ENCODE results near the gene PILRA.

The PILRA gene

DNA sequence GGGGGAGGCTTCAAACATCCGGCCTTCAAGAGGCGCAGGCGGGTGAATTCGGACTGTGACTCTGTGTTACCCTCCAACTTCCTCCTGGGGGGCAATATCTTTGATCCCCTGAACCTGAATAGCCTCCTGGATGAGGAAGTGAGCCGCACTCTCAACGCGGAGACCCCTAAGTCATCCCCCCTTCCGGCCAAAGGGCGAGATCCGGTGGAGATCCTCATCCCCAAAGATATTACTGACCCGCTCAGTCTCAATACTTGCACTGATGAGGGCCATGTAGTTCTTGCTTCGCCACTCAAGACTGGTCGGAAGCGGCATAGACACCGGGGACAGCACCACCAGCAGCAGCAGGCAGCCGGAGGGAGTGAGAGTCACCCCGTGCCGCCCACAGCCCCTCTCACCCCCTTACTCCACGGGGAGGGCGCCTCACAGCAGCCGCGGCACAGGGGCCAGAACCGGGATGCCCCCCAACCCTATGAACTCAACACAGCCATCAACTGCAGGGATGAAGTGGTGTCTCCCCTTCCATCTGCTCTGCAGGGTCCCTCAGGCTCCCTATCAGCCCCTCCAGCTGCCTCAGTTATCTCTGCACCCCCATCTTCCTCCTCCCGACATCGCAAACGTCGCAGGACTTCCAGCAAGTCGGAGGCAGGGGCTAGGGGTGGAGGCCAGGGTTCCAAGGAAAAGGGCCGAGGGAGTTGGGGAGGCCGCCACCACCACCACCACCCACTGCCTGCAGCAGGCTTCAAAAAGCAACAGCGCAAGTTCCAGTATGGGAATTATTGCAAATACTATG, 57.4 kb downstream of the PILRA start:
- no peaks in the 10 kb centered on the region for H3K27me3 ChIP-seq (ENCODE audit: insufficient read depth, poor library complexity, severe bottlenecking)
- H3K27ac ChIP-seq (replicated peaks), result peak overlapping the region; percentile 98
- DNase-seq (ENCODE audit: low read depth in 1 of 2, low spot score in 1 of 2), result peak in 1 of 2 experiments; percentile 49
- peak overlapping the region; percentile 69 for H3K4me3 ChIP-seq (replicated peaks; ENCODE audit: insufficient read depth, low read length)
- TF ChIP-seq SPI1 (IDR thresholded peaks at IDR 0.05; ENCODE audit: borderline replicate concordance, low read depth) (no peak), POLR2AphosphoS5 (IDR thresholded peaks at IDR 0.05; ENCODE audit: low read depth) (no peak), GABPA (IDR thresholded peaks at IDR 0.05; ENCODE audit: low read depth) (no peak)
- TF ChIP-seq, protein P1, sequence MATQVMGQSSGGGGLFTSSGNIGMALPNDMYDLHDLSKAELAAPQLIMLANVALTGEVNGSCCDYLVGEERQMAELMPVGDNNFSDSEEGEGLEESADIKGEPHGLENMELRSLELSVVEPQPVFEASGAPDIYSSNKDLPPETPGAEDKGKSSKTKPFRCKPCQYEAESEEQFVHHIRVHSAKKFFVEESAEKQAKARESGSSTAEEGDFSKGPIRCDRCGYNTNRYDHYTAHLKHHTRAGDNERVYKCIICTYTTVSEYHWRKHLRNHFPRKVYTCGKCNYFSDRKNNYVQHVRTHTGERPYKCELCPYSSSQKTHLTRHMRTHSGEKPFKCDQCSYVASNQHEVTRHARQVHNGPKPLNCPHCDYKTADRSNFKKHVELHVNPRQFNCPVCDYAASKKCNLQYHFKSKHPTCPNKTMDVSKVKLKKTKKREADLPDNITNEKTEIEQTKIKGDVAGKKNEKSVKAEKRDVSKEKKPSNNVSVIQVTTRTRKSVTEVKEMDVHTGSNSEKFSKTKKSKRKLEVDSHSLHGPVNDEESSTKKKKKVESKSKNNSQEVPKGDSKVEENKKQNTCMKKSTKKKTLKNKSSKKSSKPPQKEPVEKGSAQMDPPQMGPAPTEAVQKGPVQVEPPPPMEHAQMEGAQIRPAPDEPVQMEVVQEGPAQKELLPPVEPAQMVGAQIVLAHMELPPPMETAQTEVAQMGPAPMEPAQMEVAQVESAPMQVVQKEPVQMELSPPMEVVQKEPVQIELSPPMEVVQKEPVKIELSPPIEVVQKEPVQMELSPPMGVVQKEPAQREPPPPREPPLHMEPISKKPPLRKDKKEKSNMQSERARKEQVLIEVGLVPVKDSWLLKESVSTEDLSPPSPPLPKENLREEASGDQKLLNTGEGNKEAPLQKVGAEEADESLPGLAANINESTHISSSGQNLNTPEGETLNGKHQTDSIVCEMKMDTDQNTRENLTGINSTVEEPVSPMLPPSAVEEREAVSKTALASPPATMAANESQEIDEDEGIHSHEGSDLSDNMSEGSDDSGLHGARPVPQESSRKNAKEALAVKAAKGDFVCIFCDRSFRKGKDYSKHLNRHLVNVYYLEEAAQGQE (IDR thresholded peaks at IDR 0.05; ENCODE audit: insufficient replicate concordance, low read depth), result no peak
- TF ChIP-seq, protein P2, sequence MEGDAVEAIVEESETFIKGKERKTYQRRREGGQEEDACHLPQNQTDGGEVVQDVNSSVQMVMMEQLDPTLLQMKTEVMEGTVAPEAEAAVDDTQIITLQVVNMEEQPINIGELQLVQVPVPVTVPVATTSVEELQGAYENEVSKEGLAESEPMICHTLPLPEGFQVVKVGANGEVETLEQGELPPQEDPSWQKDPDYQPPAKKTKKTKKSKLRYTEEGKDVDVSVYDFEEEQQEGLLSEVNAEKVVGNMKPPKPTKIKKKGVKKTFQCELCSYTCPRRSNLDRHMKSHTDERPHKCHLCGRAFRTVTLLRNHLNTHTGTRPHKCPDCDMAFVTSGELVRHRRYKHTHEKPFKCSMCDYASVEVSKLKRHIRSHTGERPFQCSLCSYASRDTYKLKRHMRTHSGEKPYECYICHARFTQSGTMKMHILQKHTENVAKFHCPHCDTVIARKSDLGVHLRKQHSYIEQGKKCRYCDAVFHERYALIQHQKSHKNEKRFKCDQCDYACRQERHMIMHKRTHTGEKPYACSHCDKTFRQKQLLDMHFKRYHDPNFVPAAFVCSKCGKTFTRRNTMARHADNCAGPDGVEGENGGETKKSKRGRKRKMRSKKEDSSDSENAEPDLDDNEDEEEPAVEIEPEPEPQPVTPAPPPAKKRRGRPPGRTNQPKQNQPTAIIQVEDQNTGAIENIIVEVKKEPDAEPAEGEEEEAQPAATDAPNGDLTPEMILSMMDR (IDR thresholded peaks at IDR 0.05; ENCODE audit: insufficient read depth, low read length), result no peak

DNA sequence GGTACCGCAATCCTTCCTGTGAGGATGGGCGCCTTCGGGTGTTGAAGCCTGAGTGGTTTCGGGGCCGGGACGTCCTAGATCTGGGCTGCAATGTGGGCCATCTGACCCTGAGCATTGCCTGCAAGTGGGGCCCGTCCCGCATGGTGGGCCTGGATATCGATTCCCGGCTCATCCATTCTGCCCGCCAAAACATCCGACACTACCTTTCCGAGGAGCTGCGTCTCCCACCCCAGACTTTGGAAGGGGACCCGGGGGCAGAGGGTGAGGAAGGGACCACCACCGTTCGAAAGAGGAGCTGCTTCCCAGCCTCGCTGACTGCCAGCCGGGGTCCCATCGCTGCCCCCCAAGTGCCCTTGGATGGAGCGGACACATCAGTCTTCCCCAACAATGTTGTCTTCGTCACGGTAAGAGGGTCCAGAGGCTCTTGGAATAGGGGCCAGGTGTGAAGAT, 58.0 kb downstream of the PILRA start:
- H3K27ac ChIP-seq (replicated peaks), result no peak overlapping the region; the same call in 1 of the 2 replicates
- H3K27me3 ChIP-seq (ENCODE audit: insufficient read depth, poor library complexity, severe bottlenecking), result no peaks in the 10 kb centered on the region
- peak overlapping the region; percentile 69 for H3K4me3 ChIP-seq (replicated peaks; ENCODE audit: insufficient read depth, low read length)
- TF ChIP-seq GABPA (IDR thresholded peaks at IDR 0.05; ENCODE audit: low read depth) (no peak), SPI1 (IDR thresholded peaks at IDR 0.05; ENCODE audit: borderline replicate concordance, low read depth) (no peak), POLR2AphosphoS5 (IDR thresholded peaks at IDR 0.05; ENCODE audit: low read depth) (no peak; the same call in 1 of the 2 replicates)
- TF ChIP-seq, protein P1 (IDR thresholded peaks at IDR 0.05; ENCODE audit: insufficient replicate concordance, low read depth), result no peak
- no peak for DNase-seq (ENCODE audit: low read depth in 1 of 2, low spot score in 1 of 2)

DNA sequence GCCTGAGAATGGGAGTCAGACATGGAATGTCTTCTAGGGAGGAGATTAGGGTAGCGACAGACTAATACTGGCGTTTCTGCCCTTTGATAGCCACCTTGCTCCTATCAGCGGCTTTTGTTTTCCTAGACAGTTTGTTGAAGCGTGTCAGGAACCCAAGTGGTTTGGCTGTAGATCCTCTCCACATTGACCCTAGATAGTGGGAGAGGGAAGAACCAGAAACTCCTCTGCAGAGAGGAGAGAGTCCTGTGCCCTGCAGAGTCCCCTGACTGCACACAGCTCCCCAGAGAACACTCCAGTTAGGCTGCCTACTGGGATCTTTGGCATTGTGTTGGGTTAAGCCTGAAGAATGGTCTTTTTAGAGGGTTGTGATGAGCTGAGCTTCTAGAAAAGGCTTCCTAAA, 58.8 kb downstream of the PILRA start:
- H3K27ac ChIP-seq (replicated peaks), result peak overlapping the region; percentile 4; the same call in 1 of the 2 replicates
- no peaks in the 10 kb centered on the region for H3K27me3 ChIP-seq (ENCODE audit: insufficient read depth, poor library complexity, severe bottlenecking)
- no peak overlapping the region for H3K4me3 ChIP-seq (replicated peaks; ENCODE audit: insufficient read depth, low read length)
- no peak for DNase-seq (ENCODE audit: low read depth in 1 of 2, low spot score in 1 of 2)
- TF ChIP-seq POLR2AphosphoS5 (IDR thresholded peaks at IDR 0.05; ENCODE audit: low read depth), result no peak
- TF ChIP-seq, protein P1 (IDR thresholded peaks at IDR 0.05; ENCODE audit: insufficient replicate concordance, low read depth), result no peak
- TF ChIP-seq GABPA (IDR thresholded peaks at IDR 0.05; ENCODE audit: low read depth), result no peak
- TF ChIP-seq SPI1 (IDR thresholded peaks at IDR 0.05; ENCODE audit: borderline replicate concordance, low read depth), result no peak
